Sigmoid colon (tissue), 7 donors: ENCODE data around the gene NFE2. TPM values are rescaled to one million over a fixed set of nuclear protein-coding genes. Genes with fewer than 3 reads are reported as not detected.
A peak's percentile ranks its signal among the peaks of the same experiment; 100 is the strongest.
"Not testable (repeated sequence)": the region's sequence is repeated elsewhere in the genome, so short reads cannot be mapped to it uniquely, and the experiment has no call there.

Source experiments
- DNase-seq: peaks from one replicate; pipeline ENCODE4 v3.0.0-alpha.2; 2019
- H3K27ac ChIP-seq, 4 donors: fragments of 200-600 bp; sonication (generic); one replicate each; pipeline ENCODE4 v1.5.1; 2016 to 2019; ENCODE audit warnings: mild to moderate bottlenecking in 1 of 4
- H3K27me3 ChIP-seq, 3 donors: fragments of 200-600 bp; sonication (generic); one replicate each; pipeline ENCODE4 v1.5.1; 2019; ENCODE audit warnings: mild to moderate bottlenecking in 1 of 3
- H3K36me3 ChIP-seq, 4 donors: fragments of 200-600 bp; sonication (generic); one replicate each; pipeline ENCODE4 v1.5.1; 2016 to 2019
- H3K4me1 ChIP-seq, 4 donors: fragments of 200-600 bp; sonication (generic); one replicate each; pipeline ENCODE4 v1.5.1; 2017 to 2019
- H3K4me3 ChIP-seq, 4 donors: fragments of 200-600 bp; sonication (generic); one replicate each; pipeline ENCODE4 v1.5.1; 2017 to 2019; ENCODE audit warnings: mild to moderate bottlenecking in 2 of 4, moderate library complexity in 1 of 4
- H3K9me3 ChIP-seq, 4 donors: fragments of 200-600 bp in 3 of 4; sonication (generic) in 3 of 4; one replicate each; pipeline versions ENCODE4 v1.5.1 to v1.6.1; 2013 to 2019
- CTCF ChIP-seq, 4 experiments: fragments of 450-650 bp in 3 of 4; fragments of 200-600 bp in 1 of 4; IDR thresholded peaks; one replicate each; pipeline ENCODE4 v1.5.1; 2016 to 2019; ENCODE audit warnings: antibody characterized with exemption in 4 of 4, mild to moderate bottlenecking in 3 of 4, moderate library complexity in 2 of 4
- EP300 ChIP-seq, 4 donors: sonication (generic); formaldehyde crosslinking; IDR thresholded peaks; one replicate each; pipeline ENCODE4 v1.6.1; 2017; ENCODE audit warnings: antibody characterized with exemption in 4 of 4
- POLR2A ChIP-seq, 2 donors: fragments of 450-650 bp; IDR thresholded peaks; one replicate each; pipeline ENCODE4 v1.6.1; 2016; ENCODE audit warnings: antibody characterized with exemption in 2 of 2, mild to moderate bottlenecking in 2 of 2, moderate library complexity in 2 of 2
- POLR2AphosphoS5 ChIP-seq, 4 donors: sonication (generic); formaldehyde crosslinking; IDR thresholded peaks; one replicate each; pipeline ENCODE4 v1.6.1; 2017; ENCODE audit warnings: antibody characterized with exemption in 4 of 4
- WGBS, 2 donors: extraction: QIAGEN DNeasy Blood & Tissue Kit; methylation state at CpG; one replicate each; pipeline ENCODE4 v1.1.7; 2013; 5-methylcytosine and 5-hydroxymethylcytosine counted together
- intact Hi-C: fragments of 100-400 bp; cut with DNase I; formaldehyde crosslinking; loops from one replicate; pipeline ENCODE4 v1.15.1; 2023
- polyA plus RNA-seq, 3 donors: library from polyadenylated mRNA; stranded (reverse); fragments of 200-250 nt; gene quantifications; one replicate each; pipeline ENCODE4 v1.2.3, GENCODE V29; 2013
- total RNA-seq, 4 donors: library from RNA; depleted of rRNA; stranded (reverse); fragments of >200 nt; gene quantifications; one replicate each; pipeline ENCODE4 v1.1.0, GENCODE V29; 2016
- donor health status: healthy with polysubstance abuse.
- donor health status: Bipolar disorder and iron deficiency.
- donor health status: healthy.

The NFE2 gene
- total and polyA plus RNA-seq, 7 donors = 0.45 to 0.54 TPM; not detected in 5

- no peaks in the 10 kb centered on the region for H3K27me3 ChIP-seq
- TF ChIP-seq EP300 (IDR thresholded peaks at IDR 0.05) (no peak), CTCF (IDR thresholded peaks at IDR 0.05) (no peak), POLR2A (IDR thresholded peaks at IDR 0.05) (no peak), POLR2AphosphoS5 (IDR thresholded peaks at IDR 0.05) (no peak)
- peak overlapping the region in 2 of 4 donors; percentile 93 to 94 for H3K27ac ChIP-seq
- intact Hi-C loops = no loop called here
- no peak for DNase-seq
- H3K4me3 ChIP-seq = peak overlapping the region in 2 of 4 donors; percentile 1 to 68
- WGBS, 2 donors = 8 to 37% methylated on average over 11 of the region's 11 CpGs
- H3K4me1 ChIP-seq = peaks cover 0 to 63% (median 58%) of the 10 kb centered on the region in 4 donors
- H3K36me3 ChIP-seq = peaks cover 18 to 65% (median 49%) of the 10 kb centered on the region in 4 donors
- no peaks in the 10 kb centered on the region for H3K9me3 ChIP-seq
Observed at GRCh38 chr12:54282949-54283593, 17.7 kb downstream of the NFE2 start.

- Histone ChIP-seq H3K27ac (peak overlapping the region; percentile 84 to 96 (median 94)), H3K4me1 (peaks cover 0 to 71% (median 66%) of the 10 kb centered on the region in 4 donors), H3K36me3 (peaks cover 18 to 51% (median 37%) of the 10 kb centered on the region in 4 donors), H3K4me3 (peak overlapping the region; percentile 68 to 81 (median 78))
- H3K27me3 ChIP-seq, DNase-seq, H3K9me3 ChIP-seq: not testable (repeated sequence)
- 2 to 7% methylated on average over 4 of the region's 4 CpGs for WGBS, 2 donors
- intact Hi-C loops = loop anchor here (2.0 kb wide), 1 partner anchor 43 kb away; the partner anchor contains the start of gene COPZ1
Observed at GRCh38 chr12:54281694-54282093, 19.1 kb downstream of the NFE2 start.

GRCh38 chr12:54281261-54281638, 19.6 kb downstream of the NFE2 start:
- peak overlapping the region; percentile 84 to 96 (median 94) for H3K27ac ChIP-seq
- intact Hi-C loops = loop anchor here (2.0 kb wide), 1 partner anchor 44 kb away; the partner anchor contains the start of gene COPZ1
- H3K9me3 ChIP-seq, DNase-seq, H3K27me3 ChIP-seq: not testable (repeated sequence)
- 0% methylated on average over 10 of the region's 10 CpGs for WGBS, 2 donors
- peaks cover 0 to 68% (median 66%) of the 10 kb centered on the region in 4 donors for H3K4me1 ChIP-seq
- H3K36me3 ChIP-seq = peaks cover 18 to 47% (median 33%) of the 10 kb centered on the region in 4 donors
- peak overlapping the region; percentile 68 to 81 (median 78) for H3K4me3 ChIP-seq

- intact Hi-C loops = loop anchor here (2.0 kb wide), 1 partner anchor 44 kb away; the partner anchor contains the start of gene COPZ1
- Histone ChIP-seq H3K4me1 (peaks cover 0 to 62% (median 61%) of the 10 kb centered on the region in 4 donors), H3K27me3 (no peaks in the 10 kb centered on the region), H3K36me3 (peaks cover 18 to 41% (median 28%) of the 10 kb centered on the region in 4 donors), H3K27ac (peak within 1 kb of the TSS; percentile 84 to 96 (median 94)), H3K9me3 (no peaks in the 10 kb centered on the region), H3K4me3 (peak within 1 kb of the TSS; percentile 68 to 81 (median 78))
- TF ChIP-seq EP300 (IDR thresholded peaks at IDR 0.05) = no peak
- peak; percentile 100 for TF ChIP-seq POLR2AphosphoS5 (IDR thresholded peaks at IDR 0.05)
- peak; percentile 99 for TF ChIP-seq POLR2A (IDR thresholded peaks at IDR 0.05)
- no peak for TF ChIP-seq CTCF (IDR thresholded peaks at IDR 0.05)
- 0% methylated on average over 48 of the region's 48 CpGs for WGBS, 2 donors
- DNase-seq = peak; percentile 99
Observed at GRCh38 chr12:54280468-54281260, 20.2 kb downstream of the NFE2 start, which contains the start of gene HNRNPA1. TSS of gene HNRNPA1 (plus strand) at chr12:54280726. CDS start at chr12:54280808, 82 bp downstream.

DNA sequence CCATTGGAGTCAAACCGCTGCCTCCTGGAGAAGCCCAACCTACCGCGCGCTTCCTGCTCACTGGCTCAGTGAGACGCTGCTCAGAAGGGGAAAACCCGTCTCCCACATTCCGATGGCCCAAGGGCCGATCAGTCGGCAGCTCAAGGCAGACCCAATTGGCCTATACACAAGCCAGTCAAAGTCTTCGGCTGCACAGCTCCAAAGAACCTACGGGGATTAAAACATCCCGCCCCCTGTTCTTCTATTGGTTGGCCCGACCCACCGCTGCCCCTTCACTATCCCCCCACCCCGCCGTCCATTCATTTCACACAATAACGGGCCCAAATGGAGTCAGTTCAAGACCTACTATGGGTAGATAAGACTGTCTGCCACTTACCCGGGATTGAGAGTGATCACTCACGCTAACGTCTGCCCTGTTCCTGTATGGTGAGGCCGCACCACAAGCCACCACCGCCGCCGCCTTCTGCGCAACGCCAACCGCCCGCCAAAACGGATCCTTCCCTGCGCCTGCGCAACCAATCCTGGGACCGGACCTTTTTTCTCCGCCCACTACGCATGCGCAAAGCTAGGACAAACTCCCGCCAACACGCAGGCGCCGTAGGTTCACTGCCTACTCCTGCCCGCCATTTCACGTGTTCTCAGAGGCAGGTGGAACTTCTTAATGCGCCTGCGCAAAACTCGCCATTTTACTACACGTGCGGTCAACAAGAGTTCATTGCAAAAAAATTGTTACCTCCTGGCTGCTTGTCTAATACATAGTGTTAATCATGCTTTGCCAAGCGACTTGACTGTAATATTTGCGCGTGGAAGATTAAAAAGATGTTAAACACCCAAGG, 21.0 kb downstream of the NFE2 start, which contains the start of gene CBX5:
Gene CBX5, minus strand, starts transcription at position 491 of the 836 bp plus-strand sequence. CDS start 22,472 bp downstream, outside the sequence.
- Histone ChIP-seq H3K27me3 (no peaks in the 10 kb centered on the region), H3K27ac (peak within 1 kb of the TSS; percentile 84 to 96 (median 94)), H3K4me1 (peaks cover 0 to 57% (median 55%) of the 10 kb centered on the region in 4 donors), H3K9me3 (no peaks in the 10 kb centered on the region), H3K4me3 (peak within 1 kb of the TSS; percentile 68 to 81 (median 78)), H3K36me3 (peaks cover 18 to 33% (median 22%) of the 10 kb centered on the region in 4 donors)
- intact Hi-C loops = loop anchor here (2.0 kb wide), 1 partner anchor 45 kb away; the partner anchor contains the start of gene COPZ1
- DNase-seq = peak; percentile 100
- TF ChIP-seq POLR2AphosphoS5 (IDR thresholded peaks at IDR 0.05) (peak; percentile 79 to 96 (median 84)), CTCF (IDR thresholded peaks at IDR 0.05) (no peak), EP300 (IDR thresholded peaks at IDR 0.05) (peak in 1 of 4 donors; percentile 42), POLR2A (IDR thresholded peaks at IDR 0.05) (peak; percentile 68 to 71)
- 0% methylated on average over 49 of the region's 49 CpGs for WGBS, 2 donors
